GM21367 (cell line): Measurements from ENCODE around the gene TPRG1.

Experiments
- ATAC-seq: cut with Tn5 transposase; IDR thresholded peaks from one replicate; pipeline ENCODE4 v1.9.1; 2021; ENCODE audit not compliant: unreplicated experiment

TPRG1 gene

DNA sequence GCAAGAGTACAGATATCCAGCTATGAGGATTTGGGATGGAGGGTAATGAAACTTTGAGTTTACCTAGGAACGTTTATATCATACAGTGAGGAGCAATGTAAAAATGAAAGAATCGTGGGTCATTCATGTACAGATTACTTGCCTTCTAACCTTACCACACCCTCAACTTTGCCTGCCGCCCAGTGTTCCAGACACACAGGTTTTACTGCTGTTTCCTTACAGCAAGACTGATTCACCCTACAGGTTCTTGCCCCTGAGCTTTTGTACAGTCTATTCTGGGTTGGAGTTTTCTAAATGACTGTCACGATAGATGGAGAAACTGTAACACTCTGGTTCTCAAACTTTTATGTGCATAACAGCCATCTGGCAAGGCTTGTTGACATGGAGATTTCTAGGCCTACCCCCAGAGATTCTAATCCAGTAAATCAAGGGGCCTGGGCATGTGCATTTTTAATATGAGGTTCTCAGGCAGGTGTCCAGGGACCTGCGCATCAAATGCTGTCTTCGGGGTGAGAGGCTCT lies 6.6 kb upstream of the TPRG1 start:
- ATAC-seq, result no peak

DNA sequence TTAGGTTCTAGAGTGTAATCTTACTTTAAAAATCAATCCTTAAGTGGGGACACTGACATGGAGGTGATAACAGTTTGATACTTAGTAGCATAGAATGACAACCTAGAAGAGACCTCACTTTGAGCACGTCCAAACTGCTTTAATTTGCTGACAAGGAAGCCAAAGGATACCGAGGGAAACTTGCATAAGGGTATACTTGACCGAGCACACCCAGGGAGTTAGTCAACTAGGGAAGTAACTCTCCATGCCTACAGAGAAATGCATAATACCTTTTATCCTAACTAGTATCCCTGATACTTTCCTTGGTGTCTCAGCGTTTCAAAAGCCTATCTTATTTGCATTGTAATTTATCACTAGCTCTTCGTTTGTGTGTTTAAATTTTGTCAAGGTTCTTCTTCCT lies 5.5 kb upstream of the TPRG1 start:
- no peak for ATAC-seq

DNA sequence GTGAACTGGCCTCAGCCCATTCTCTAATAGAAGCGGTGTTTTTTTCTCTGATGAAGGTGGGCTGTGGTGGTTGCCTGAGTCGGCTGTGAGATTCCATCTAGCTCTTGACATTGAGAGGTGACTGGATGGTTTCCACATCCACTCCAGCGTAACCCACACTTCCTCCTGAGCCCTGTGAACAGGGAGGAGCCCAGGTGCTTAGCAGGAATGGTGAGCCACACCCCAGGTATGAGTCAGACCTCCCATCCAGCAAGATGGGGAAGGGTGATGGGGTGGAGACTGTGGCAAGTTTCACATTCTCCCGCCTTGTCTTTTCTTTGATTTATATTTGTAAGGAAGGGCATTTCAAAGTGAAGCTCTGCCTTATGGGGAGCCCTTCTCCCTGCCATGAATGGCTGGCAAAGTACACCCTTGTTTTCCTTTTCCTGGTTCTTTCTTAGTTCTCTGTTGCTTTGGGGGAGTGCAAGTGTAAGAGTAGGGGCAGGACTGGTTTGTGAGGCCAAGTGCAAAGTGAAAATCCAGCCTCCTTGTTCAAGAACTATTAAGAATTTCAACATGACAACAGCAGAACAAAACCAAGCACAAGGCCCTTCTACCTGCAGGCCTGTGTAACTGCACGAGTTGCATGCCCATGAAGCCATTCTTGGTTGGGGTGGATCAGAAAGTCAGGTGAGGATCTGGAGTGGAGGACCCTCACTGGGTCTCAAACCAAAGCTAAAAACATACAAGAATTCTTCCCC lies 4.6 kb upstream of the TPRG1 start:
- ATAC-seq, result no peak

DNA sequence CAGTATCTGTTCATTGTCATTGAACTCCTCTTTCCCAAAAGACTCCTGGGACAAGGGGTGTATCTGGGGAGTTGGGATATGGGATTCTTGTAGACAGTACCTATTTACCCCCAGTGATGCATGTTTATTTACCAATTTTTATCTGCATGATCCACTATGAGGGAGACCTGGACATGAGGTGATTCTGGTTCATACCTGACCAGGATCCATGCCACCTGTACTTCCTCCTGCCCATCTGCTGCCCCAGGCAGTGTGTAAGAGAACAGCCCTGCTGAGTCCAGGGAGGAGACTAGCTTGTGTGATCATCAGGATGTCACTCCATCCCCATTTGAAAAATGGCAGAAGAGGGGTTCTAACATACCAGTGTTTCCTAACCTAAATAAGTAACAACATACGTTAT lies 3.1 kb upstream of the TPRG1 start:
- ATAC-seq, result no peak

DNA sequence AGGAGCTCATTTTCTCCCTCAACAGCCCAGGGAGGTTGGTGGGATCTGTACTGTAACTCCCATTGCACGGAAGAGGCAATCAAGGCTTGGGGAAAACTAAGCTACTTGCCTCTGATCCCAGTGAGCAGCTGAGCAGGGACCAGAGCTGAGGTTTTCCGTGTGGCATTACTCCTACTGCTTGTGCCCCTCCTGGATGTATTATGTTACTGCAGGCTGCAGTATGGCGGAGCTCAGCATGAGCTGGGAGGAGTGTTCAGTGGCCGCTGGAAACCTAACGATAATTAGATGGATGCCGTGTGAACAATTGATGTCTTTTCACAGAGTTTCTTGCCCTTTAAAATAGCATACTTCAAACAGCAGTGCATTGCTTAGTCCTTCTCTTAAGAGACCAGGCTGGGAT lies 2.0 kb upstream of the TPRG1 start:
- ATAC-seq, result no peak

DNA sequence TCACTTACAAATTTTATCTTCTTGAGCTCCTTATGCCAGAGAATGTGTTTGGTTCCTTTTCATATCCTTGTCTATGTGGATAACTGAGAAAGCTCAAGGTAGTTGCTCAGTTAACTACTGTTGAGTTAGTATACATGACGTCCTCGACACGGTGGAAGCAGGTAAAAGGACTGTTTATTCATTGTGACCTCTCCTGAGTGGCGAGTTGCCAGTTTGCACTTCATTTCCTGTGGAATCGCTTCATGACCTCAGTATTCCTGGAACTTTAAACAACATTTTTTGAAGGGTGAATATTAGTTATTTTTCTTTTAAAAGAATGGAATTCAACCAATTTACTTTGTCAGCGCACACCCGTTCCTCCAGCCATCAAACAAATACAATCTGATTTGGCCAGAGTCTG lies 1.2 kb upstream of the TPRG1 start:
- no peak for ATAC-seq

DNA sequence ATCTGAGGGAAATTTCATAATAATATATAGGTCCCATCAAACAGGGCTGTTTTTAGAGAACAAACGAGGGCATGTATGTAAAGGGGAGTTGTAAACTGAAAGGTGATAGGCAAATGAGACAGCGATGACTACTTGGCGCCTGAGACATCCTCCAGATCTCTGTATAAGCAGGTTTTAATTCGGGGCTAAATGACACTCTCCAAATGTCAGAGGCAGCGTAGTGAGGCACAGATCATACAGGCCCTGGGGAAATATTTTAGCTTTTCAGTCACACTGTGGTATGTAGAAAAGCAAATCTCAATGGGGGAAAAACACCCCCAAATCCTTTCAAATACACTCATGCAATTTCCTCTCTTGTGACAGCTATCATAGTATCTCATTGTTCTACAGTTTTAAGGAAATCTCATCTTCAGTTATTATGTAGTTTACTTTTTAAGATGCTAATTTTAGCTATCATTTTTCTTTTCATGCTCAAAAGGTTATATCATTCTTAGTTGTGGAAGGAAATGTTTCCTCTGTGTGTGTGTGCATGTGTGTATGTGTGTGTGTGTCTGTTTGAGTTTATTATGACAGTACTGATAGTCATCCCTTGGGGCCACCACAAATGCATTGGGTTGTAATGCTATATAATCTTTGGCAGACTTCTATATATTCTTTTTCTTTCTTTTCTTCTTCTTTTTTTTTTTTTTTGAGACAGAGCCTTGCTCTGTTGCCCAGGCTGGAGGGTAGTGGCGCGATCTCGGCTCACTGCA lies 1.1 kb downstream of the TPRG1 start:
- ATAC-seq, result no peak

DNA sequence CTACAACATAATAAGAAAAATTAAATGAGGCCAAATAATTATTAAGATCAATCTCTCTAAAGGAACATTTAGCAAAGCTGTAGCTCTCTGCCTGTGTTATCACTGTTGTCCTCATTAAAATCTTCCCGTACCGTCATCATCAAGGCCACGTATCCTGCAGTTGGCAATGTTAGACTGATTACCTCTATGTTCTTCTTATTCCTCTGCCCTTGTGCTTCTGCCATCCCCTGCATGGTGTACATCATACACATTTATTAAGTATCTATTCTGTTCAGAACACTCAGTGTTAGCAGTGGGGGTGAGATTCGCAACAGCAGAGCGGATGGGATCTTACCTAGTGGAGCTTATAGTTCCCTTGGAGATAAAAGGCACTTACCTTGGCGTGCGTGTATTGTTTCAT lies 12.8 kb downstream of the TPRG1 start:
- no peak for ATAC-seq

DNA sequence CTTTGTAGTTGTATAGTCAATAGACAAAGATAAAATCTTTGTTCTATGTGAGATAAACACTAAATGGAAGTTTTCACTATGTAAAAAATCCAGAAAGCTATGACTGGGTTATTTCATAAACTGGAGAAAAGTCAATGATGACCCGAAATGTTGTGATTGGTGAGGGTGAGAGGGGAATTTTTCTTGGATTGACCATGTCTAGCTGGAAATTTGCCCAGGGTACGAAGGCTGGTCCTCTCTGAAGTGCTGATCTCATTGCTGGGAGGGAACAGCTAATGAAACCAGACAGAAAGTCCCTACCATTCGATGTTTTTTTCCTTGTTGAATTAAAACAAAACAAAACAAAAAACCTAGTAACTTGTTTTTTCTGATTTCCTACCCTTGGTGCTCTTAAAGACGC lies 14.3 kb downstream of the TPRG1 start:
- no peak for ATAC-seq

DNA sequence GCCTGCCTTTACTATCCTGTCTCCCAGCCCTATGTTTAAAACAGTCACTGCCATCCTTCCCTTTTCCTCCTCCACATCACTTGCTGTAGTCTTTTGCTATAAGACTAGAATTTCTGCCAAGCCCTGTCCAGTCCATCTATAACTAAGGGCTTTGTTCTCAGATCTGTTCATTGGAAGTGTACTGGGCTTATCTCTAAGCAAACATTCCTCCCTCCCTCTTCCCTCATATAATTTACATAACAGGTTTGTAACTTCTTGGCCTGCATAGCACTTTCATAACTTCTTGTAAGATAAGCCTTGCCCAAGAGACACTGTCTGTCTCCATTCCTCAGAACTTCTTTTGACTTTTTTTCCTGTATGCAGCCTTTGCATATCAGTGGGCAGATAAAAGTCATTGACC lies 16.7 kb downstream of the TPRG1 start:
- ATAC-seq, result no peak

DNA sequence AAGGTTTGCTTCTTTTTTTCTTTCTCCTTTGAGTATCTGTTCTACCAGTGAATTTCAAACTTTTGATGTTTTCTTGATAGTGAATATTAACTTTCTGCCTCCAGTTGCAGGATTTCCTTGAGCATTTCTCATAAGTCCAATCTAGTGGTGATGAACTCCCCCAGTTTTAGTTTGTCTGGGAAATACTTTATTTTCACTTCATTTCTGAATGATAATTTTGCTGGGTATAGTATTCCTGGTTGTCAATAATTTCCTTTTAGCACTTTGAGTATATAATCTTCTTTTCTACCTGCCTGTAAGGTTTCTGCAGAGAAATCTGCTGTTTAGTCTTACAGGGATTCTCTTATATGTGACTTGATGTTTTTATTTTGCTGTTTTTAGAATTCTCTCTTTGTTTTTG lies 21.0 kb downstream of the TPRG1 start:
- no peak for ATAC-seq

DNA sequence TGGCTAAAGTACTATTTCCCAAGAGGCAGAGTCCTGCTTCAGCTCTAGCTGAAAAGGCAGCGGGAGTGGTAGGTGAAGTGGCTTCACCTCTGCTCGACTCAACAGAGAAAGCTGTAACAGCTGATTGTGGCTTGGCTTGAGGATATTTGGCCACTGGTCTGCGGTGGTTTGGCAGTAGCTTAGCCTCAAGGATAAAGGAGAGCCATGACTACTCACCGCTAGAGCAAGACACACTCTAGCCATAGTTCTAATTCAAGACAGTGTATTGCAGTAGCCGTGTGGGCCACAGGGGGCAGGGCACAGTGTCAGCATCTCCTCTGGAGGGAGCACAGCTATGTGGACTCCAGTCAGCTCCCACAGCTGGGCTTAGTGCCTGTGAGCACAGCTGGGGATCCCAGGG lies 23.5 kb downstream of the TPRG1 start:
- no peak for ATAC-seq

DNA sequence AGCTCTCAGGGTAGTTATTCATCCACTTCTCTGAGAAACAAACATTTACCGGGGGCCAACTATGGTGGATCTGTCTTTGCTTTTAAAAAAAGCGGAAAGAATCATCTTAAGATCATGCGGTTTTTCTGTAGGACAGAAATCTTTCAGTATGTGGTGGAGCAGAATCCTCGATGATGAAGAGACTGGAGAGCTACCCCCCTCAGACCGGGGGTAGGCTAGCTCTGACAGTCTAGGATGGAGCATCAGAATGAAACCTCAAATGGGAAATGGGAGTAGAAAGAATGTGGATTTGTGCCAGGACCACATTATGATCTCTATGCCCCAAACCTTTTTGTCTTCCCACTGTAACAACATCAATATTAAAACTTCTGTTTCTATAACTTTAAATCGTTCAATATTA lies 30.3 kb downstream of the TPRG1 start:
- ATAC-seq, result no peak

DNA sequence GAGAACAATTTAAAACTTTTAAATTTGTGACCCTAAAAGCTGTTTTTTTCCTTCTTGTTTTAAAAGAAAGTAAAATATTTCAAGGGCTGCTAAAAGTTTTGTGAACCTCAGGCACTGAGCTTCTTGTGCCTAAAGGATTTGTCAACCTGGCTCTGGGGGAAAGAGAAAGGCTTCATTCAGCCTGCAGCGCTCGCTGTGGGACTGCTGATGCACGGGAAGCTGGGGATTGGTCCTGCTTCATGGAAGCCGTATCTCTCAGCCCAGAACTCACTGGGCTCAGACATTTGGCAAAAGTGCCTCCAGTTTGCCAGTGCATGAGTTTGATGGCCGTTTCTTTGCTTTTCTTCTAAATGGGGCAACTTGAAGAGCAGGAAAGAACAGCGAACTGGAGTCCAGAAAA lies 30.8 kb downstream of the TPRG1 start:
- no peak for ATAC-seq

DNA sequence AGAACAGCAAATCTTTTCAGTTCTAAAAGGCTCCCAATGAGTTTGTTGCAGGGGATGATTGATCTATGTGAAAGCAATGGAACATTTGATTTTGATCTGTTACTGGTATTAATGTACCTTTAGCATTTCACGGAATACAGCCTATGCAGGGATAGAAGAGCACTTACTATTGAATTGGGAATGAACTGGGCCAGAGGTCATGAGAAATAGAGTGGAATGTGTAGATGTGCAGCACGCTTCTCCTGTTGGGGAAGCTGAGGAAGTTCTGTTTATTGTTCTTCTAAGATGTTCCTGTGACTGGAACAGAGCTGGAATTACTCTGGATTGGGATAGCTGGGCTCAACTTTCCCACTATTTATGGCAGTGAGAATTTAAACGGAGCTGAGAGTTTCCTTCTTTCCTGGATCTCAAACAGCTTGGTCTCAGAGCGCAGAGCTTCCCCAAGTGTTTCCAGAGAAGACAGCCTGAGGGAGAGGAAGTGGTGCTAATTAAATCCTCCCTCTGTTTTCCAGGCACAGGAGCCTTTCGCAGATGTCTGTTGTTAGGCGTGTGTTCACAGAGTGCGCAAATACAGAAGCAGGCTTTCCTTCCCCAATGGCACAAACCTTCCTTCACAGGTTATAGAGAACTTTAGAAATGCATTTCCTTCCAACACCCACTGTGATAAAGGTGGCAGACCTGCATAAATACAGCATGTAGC lies 32.5 kb downstream of the TPRG1 start:
- no peak for ATAC-seq

DNA sequence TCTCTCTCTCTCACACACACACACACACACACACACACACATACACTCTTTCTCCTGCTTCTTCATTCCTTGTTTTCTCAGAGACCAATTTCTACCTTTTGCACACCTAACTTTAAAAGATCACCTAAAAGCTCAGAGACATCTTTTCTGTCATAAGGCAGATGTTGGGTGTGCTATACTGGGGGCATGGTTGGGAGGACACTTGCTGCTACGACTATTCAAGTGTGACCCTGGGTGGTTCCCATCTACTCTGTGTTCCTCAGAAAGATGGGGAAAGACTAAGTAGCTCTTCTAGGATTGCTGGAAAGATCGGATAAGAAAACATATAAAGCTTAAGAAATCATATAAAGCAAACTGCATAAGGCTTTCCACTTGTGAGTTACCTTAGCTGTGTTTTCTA lies 33.2 kb downstream of the TPRG1 start:
- ATAC-seq, result no peak

DNA sequence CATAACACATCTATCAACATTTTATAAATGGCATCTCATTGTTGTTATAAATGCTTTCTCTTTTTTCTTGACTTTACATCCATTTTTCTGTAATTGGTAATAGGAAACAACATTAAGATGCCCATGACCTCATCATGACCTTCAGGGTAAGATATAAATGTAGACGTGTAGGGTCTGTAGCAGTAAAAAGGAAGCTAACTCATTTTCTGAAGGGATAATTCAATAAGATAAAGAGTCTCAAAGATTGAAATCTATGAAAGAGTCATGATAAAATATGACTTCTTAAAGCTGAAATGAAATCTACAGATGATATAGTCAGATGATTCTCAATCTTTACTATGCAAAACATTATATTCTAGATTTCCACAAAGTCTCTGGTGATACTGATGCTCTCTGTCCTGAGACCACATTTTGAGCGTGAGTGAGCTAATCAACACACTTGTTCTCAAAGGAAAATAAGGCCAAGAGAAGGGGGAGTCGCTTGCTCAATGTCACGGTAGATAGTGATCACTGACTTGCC lies 38.5 kb downstream of the TPRG1 start:
- no peak for ATAC-seq

DNA sequence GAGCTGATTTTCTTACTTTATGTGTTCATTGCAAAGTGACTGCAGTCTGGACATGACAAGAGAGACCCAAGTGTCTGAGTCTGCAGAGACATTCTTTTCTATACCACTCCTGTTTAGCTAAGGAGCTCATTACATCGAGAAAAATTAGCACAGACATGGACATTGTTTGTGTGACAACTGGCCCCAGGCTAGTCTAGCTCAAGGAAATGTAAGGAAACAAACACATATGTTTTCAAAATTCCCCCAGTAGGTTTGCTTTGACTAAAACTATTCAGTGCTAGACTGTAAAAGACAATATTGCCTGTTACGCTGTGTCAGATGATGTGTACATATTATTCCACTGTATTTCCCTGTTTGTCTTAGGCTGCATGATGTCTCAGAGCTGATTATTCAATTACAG lies 40.9 kb downstream of the TPRG1 start:
- no peak for ATAC-seq

DNA sequence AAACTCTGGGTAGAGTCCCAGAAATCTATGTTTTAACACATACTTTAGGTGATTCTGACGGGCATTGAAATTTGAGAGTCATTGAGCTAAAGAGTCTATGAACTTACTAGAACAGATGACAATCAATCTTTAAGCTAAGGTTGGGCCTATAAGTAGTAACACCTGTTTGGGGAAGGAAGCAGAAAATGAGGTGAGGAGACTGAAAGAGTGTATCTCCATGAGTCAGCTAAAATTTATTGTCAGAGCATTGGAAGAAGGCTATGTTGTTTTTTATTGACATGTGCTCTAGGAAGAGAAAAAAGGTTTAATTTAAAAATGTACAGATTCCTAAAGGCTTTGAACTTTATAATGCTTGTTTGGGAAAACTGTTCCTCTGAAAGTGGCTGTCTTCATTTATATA lies 42.9 kb downstream of the TPRG1 start:
- ATAC-seq, result no peak

DNA sequence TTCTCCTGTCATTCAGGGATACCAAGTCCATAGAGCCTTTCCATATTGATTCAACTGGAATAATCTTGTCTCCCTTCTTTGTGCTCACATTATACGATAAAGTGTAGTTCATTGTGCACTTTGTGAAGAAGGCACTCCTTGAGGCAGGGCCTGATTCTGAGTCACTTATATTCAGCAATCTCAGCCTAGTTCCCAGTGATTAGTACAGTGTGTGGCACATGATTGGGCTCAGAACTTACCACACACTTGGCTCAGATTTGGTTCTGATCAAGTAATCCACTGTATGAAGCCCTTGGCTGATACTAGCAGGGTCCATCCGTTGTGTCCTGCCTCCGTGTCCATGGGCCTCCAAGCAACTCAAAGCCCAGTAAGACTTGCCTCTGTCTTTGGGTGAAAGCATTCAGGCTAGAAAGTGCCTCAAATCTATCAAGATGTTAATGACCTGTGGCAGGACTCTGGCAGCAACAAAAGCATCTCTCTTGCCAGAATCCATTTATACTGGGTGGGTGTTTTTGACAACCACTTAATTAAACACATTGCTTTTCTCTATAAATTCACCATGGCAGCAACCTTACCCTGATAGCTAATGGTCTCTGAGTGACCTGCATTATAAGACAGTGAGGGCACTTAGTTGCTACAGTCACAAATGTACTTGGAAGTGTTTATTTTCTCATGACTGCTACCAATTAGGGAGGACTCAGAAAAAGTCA lies 51.3 kb downstream of the TPRG1 start:
- ATAC-seq, result no peak

DNA sequence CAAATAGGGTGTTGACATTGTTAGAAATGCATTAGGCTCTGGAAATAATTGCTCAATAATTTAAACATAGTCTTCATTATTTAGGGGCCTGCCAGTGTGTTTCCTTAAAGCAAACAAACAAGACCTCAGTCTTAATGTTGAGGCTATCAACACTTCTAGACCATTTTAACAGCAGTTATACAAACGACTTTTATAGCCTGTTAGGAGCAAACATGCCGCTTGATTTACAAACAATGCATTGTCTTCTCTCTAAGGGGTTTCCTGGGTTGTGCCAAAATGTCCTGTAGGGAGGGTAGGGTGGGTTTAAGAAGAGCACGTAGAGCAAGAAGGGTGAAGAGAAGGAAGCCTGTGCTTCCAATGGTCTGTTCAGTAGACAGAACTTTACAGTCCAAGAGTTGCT lies 53.7 kb downstream of the TPRG1 start:
- ATAC-seq, result no peak
